HG03565 (cell line): Measurements from ENCODE around the gene KRABD2.
"Not testable (repeated sequence)": the region's sequence is repeated elsewhere in the genome, so short reads cannot be mapped to it uniquely, and the experiment has no call there.

ENCODE experiments used
- ATAC-seq: cut with Tn5 transposase; IDR thresholded peaks from one replicate; pipeline ENCODE4 v1.9.1; 2021; ENCODE audit warnings: mild to moderate bottlenecking, moderate library complexity; ENCODE audit not compliant: unreplicated experiment

KRABD2 gene

DNA sequence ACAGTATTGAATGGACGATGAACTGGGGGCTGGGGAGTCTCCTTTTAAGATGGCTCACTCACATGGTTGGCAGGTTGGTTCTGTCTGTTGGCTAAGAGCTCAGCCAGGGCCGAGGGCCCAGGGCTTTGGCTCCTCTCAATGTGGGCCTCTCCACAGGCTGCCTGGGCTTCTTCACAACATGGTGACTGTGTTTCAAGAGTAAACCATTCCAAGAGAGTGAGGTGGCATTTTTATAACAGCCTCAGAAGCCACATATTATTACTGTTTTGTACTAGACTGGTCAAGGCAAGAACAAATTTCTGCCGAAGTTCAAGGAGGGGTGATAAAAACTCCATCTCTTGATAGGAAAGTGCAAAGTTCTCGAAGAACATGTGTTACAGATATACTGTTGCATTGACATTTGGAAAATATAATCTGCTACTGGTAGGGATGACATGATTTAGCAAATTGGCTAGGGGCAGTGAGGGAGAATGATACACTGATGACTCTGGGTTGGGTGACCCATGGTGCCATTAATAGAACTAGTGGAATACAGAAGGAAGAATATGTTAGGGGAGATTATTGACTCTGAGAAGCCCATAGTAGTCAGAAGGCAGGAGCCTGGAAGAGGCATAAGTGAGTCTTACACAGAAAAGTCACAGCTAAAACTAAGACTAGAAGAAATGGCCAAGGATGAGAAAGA lies 13.7 kb downstream of the KRABD2 start:
- ATAC-seq, result no peak

DNA sequence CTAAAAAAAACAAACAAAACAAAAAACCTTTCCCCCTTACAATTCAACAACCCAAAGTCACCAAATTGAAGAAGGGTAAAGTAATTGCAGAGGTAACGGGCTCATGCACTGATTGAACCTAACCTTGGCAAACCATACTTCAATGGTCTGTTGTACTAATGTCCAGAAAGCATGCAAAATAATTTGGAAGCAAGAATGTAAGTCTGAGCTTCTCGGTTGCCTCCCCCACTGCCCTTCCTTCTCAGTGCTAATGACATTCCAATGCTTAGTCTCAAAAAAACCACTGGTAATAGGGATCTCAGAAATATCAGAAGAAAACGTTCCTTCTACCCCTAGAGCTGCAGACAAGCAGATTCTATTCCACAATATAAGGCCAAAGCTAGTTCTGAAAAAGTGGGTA lies 15.8 kb downstream of the KRABD2 start:
- ATAC-seq, result no peak

- ATAC-seq, result no peak
Observed at GRCh38 chr17:8360260-8360659, 16.2 kb downstream of the KRABD2 start.

- ATAC-seq, result no peak
Observed at GRCh38 chr17:8359769-8360168, 16.7 kb downstream of the KRABD2 start.

DNA sequence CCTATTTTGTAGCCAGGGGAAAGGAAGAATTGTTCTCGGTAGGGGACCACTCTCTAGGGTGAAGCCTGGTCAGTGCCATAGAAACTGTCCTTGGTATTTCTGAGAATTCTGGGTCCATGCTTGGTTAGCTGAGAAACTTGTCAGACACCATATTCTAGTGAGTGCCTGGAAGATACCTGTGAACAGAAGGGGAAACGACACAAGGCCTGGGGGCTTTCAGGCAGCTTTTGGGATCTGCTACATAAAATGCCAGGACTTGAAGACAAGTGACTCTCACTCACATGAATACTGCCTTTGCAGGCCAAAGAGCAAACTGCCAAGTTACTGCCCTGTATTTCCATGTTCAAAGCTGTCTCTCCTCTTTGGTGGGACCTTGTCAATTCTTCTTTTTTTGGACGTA lies 18.6 kb downstream of the KRABD2 start:
- ATAC-seq, result no peak

DNA sequence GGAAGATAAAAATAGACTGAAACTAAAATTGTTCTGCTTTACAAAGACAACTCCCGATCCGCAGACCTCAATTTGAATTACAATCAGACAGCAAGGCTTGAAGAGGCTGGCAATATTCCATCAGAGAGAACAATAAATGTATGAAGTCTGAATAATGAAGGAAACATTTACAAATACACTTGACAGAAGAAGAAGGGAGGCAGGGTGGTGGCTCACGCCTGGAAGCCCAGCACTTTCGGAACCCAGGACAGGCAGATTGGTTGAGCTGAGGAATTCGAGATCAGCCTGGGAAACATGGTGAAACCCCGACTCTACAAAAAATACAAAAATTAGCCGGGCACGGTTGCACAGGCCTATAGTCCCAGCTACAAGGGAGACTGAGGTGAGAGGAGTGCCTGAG lies 22.3 kb downstream of the KRABD2 start:
- no peak for ATAC-seq

DNA sequence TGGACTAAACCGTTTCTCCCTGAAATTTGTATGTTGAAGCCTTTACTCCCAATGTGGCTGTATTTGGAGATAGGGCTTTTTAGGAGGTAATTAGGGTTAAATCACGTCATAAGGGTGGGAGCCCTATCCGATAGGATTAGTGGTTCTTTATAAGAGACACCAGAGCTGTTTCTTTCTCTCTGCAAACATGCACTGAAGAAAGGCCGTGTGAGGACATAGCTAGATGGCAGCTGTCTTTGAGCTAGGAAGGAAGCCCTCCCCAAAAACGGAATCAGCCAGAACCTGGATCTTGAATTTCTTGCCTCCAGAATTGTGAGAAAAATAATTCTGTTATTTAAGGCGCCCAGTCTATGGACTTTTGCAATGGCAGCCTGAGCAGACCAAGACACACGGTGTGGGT lies 22.8 kb downstream of the KRABD2 start:
- no peak for ATAC-seq

DNA sequence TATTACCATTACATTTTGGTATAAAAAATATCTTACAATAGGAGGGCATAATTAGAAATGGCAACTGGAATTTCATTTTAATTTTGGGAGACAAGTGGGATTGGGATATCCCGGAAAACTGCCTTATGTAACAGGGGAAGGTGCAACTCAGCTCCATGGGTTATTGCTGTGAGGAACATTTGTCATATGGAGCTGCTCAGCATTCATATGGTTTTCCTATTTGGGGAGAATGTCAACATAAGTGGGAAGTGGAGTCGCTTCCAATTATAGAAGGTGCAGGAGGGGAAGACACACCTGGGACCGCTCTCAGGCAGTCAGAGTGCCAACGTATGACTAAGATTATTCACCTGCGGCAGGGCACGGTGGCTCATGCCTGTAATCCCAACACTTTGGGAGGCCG lies 26.2 kb downstream of the KRABD2 start:
- no peak for ATAC-seq

GRCh38 chr17:8347001-8347400 lies 29.5 kb downstream of the KRABD2 start:
- not testable (repeated sequence) for ATAC-seq

DNA sequence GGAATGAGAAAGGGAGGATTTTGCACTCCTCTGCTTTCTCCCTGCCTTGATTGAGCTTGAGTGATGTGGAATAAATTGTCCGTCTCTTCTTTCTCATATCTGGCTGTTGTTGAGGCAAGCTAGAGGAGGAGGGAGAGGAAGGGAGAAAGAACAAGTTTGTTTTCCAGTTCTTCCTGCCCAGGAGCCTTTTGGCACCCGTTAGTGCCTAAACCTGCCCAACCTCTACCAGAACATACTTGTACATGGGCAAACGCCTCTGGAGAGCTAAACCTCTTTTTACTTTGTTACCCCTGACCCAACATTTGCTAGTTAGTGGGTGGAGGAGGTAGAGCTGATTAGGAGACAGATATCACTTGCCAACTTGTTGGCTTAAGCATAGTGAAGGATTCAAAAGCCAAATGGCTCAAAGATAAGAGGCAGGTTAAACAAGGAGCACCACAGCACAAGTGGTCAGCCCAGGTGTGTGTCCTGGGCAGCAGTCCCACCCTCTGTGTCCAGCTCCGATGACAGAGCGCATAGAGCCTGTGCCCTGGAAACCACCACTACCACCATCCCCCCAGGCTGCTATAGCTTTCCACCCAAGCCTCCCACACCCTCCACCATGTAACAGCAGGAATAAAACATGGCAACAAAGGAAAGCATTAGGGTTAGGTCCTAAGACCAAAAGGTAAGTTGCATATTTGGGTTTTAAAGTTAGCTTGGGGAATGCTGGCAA lies 30.4 kb downstream of the KRABD2 start:
- ATAC-seq, result no peak

- no peak for ATAC-seq
Observed at GRCh38 chr17:8345052-8345690, 31.3 kb downstream of the KRABD2 start.

DNA sequence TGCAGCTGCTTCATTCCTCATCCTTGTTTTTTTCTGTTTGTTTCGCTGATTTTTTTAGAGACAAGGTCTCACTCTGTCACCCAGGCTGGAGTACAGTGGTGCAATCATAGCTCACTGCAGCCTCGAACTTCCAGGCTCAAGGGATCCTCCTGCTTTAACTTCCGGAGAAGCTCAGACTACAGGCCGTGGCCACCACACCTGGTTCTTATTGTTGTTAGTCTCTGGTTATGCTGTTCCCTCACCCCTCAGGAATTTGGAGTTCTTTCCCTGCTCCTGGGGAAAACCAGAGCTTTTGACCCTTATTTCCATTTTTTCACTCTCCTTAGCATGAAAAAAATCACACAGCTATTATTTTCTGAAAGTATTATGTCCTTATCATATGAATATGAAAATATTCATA lies 35.0 kb downstream of the KRABD2 start:
- no peak for ATAC-seq

- ATAC-seq, result no peak
Observed at GRCh38 chr17:8339540-8339939, 37.0 kb downstream of the KRABD2 start, which contains the start of gene ODF4. Gene ODF4 (plus strand): TSS chr17:8339840. CDS start chr17:8340052, 212 bp downstream.

GRCh38 chr17:8338753-8339140 lies 37.8 kb downstream of the KRABD2 start:
- ATAC-seq, result no peak

DNA sequence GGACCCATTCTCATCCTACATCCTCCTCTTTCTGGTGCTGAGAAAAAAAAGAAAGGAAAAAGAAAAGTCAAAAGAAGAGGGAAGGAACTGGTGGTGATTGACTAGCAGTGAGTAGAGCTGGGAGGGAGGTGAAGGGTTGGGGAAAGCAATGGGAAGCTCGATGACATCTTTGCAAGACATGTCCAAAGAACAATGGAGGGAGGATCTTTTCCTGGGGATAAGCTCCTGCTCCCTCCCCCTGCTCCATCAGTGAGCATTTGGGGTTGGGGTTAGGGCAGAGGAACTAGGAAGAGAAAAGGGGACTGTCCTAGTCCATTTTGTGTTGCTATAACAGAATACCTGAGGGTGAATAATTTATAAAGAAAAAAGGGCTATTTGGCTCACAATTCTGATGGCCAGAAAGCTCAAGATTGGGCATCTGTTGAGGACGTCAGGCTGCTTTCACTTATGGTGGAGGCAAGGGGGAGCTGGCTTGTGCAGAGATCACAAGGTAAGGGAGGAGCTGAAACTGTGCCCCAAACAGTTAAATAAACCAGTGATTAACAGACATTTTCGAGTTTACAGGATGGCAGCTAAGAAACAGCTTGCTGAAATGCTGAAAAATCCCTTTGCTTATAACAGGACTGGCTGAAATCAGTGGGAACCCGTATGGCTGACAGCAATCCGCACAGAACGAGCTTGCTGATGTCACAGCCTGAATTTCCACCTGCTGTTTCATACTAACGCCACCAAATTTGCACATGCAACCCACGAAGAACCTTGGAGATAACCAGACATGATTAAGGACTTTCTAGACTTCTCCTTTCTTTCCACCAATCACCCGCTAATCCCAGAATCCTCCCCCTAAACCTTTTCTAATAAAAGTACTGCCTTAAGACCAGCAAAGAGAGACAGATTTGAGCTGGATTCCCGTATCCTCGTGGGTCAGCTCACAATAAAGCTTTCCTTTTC lies 38.4 kb downstream of the KRABD2 start:
- no peak for ATAC-seq

- ATAC-seq, result no peak
Observed at GRCh38 chr17:8333281-8333680, 43.2 kb downstream of the KRABD2 start.

- ATAC-seq, result no peak
Observed at GRCh38 chr17:8332688-8333087, 43.8 kb downstream of the KRABD2 start.

DNA sequence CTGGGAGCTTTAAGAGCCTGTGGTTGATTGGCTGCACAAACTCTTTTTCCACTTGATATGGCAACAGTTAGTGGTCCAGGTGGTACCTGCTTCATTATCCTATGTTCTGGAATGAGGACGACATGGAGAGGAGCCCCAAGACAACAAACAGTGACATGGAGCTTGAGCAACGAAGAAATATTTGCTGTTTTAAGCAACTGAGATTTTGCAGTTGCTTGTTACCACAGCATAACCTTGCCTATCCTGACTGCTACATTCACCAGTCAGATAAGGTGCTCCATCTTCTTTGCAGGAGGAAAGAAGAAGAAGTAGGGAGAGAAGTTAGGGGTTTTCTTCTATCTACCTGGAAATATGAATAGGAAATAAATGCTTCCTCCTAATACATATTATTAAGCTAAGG lies 44.4 kb downstream of the KRABD2 start:
- ATAC-seq, result no peak

DNA sequence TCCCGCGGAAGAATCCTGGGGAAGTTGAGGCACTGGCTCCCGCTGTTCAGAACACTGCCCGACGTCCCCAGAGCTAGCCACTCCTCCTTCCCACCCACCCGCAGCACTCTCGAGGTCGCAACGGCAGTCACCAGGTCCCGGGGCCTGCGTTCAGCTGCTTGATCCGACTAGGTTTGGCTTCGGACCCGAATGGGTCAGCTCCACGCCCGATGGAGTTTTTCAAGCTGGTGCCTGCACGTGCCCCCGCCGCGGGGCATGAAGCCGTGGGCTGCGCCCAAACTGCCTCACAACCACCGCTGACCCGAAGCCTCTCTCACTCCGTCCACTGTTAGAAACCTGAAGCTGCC lies 49.2 kb downstream of the KRABD2 start:
- ATAC-seq, result no peak
